Endothelial cell of umbilical vein (primary cell): ENCODE data around the gene PSD2. TPM values are rescaled to one million over a fixed set of nuclear protein-coding genes. Genes with fewer than 3 reads are reported as not detected.

Source experiments
- BruUV-seq: library from RNA; stranded (reverse); fragments of 400-500 nt; replicated peaks from 2 replicates; lab custom pipeline; 2021; lab: Mats Ljungman, UMichigan
- CTCF ChIA-PET: fragments of 300-600, 350-600 bp; sonication (Branson Sonifier 250); formaldehyde crosslinking; loops from one replicate; lab custom pipeline; 2021; ENCODE audit warnings: antibody characterized with exemption, inconsistent platforms; lab: Charles Lee
- POLR2A ChIA-PET: fragments of 300-600, 350-600 bp; sonication (Branson Sonifier 250); formaldehyde crosslinking; loops from one replicate; lab custom pipeline; 2021; ENCODE audit warnings: antibody characterized with exemption, inconsistent platforms; lab: Charles Lee
- DNase-seq: peaks from one replicate; pipeline ENCODE4 v3.0.0-alpha.2; 2011; ENCODE audit warnings: low read depth, low spot score
- FAIRE-seq: peaks from 2 replicates; lab custom pipeline; 2011; peaks lifted over from hg19 to GRCh38; lab: Jason Lieb, UNC
- H2AFZ ChIP-seq: 2 replicates; pipeline ENCODE4 v1.6.0; 2012; ENCODE audit warnings: low read depth, low read length, control low read depth, inconsistent platforms
- H3K27ac ChIP-seq: 2 replicates; pipeline ENCODE4 v1.5.1; 2011; ENCODE audit warnings: low read depth, mild to moderate bottlenecking, control low read depth, low read length, moderate library complexity; ENCODE audit not compliant: insufficient read depth
- H3K27me3 ChIP-seq, 2 experiments: 2 replicates each; pipeline versions ENCODE4 v1.6.0 to v1.6.1; 2011; ENCODE audit warnings: low read length in 2 of 2, mixed read lengths in 1 of 2; ENCODE audit not compliant: control insufficient read depth in 2 of 2, insufficient read depth in 2 of 2
- H3K36me3 ChIP-seq, 2 experiments: 2 replicates in 1 of 2; 3 replicates in 1 of 2; pipeline ENCODE4 v1.5.1; 2011; ENCODE audit warnings: low read length in 2 of 2, mild to moderate bottlenecking in 1 of 2, moderate library complexity in 1 of 2; ENCODE audit not compliant: control insufficient read depth in 2 of 2, insufficient read depth in 2 of 2; ENCODE audit errors: extremely low read depth in 1 of 2
- H3K4me1 ChIP-seq: 3 replicates; pipeline ENCODE4 v1.5.1; 2011; ENCODE audit warnings: mild to moderate bottlenecking, low read length; ENCODE audit not compliant: control insufficient read depth, insufficient read depth; ENCODE audit errors: extremely low read depth
- H3K4me2 ChIP-seq: 2 replicates; pipeline ENCODE4 v1.6.1; 2011; ENCODE audit warnings: low read length, control low read depth, mixed read lengths; ENCODE audit not compliant: insufficient read depth
- H3K4me3 ChIP-seq, 3 experiments: fragments of 200-600 bp in 1 of 3; sonication (generic), shearing (Covaris generic) in 1 of 3; replicated peaks in 1 of 3; 2 replicates each; pipeline ENCODE4 v1.5.1; 2011 to 2016; ENCODE audit warnings: control low read depth in 3 of 3, low read length in 3 of 3, mild to moderate bottlenecking in 2 of 3, inconsistent platforms in 1 of 3, low read depth in 1 of 3, moderate library complexity in 1 of 3; ENCODE audit not compliant: insufficient read depth in 1 of 3
- H3K79me2 ChIP-seq: 2 replicates; pipeline ENCODE4 v1.6.0; 2012; ENCODE audit warnings: low read length, inconsistent platforms; ENCODE audit not compliant: control insufficient read depth, insufficient read depth
- H3K9ac ChIP-seq: replicated peaks from 2 replicates; pipeline ENCODE3; 2011; ENCODE audit warnings: low read length, control low read depth; ENCODE audit not compliant: insufficient read depth; ENCODE audit errors: extremely low read depth
- H3K9me1 ChIP-seq: replicated peaks from 3 replicates; pipeline ENCODE4 v1.6.0; 2011; ENCODE audit warnings: mild to moderate bottlenecking, low read length; ENCODE audit not compliant: control insufficient read depth, insufficient read depth; ENCODE audit errors: extremely low read depth
- H3K9me3 ChIP-seq: replicated peaks from 2 replicates; pipeline ENCODE4 v1.5.1; 2012; ENCODE audit warnings: low read length, inconsistent platforms; ENCODE audit not compliant: control insufficient read depth, insufficient read depth
- H4K20me1 ChIP-seq: replicated peaks from 2 replicates; pipeline ENCODE3; 2011; ENCODE audit warnings: mild to moderate bottlenecking, low read length; ENCODE audit not compliant: control insufficient read depth, insufficient read depth; ENCODE audit errors: extremely low read depth
- CTCF ChIP-seq, 2 donors: IDR thresholded peaks; 1 replicate in 1 of 2; 2 replicates in 1 of 2; pipeline ENCODE4 v1.5.1; 2011; ENCODE audit warnings: low read length in 2 of 2, mild to moderate bottlenecking in 2 of 2, moderate library complexity in 2 of 2, control low read depth in 1 of 2, inconsistent platforms in 1 of 2, low read depth in 1 of 2; ENCODE audit not compliant: insufficient read depth in 1 of 2; ENCODE audit errors: extremely low read depth in 1 of 2
- GATA2 ChIP-seq: IDR thresholded peaks from 2 replicates; pipeline ENCODE4 v1.7.0; 2011; ENCODE audit warnings: low read depth, mild to moderate bottlenecking, moderate library complexity, mixed read lengths, low read length; ENCODE audit not compliant: insufficient read length, insufficient read depth
- dilution Hi-C: fragments of 300-500 bp; cut with MboI; formaldehyde crosslinking; loops from one replicate; pipeline ENCODE4 v1.15.0; 2019; ENCODE audit warnings: low sequenced_read_pairs; ENCODE audit not compliant: extremely low pct_ligation_motif_present
- intact Hi-C: fragments of 100-400 bp; cut with micrococcal nuclease; formaldehyde crosslinking; loops from one replicate; pipeline ENCODE4 v1.10.0; 2022
- polyA plus RNA-seq, 4 experiments: library from polyadenylated mRNA; depleted of rRNA in 3 of 4; stranded (reverse) in 3 of 4; unstranded in 1 of 4; fragments of >200 nt; gene quantifications; 2 replicates each; pipeline versions ENCODE4 v1.2.1 to v1.2.3, GENCODE V29; 2011 to 2012; ENCODE audit warnings: missing spikeins in 1 of 4
- total RNA-seq: library from RNA; stranded (reverse); gene quantifications from 2 replicates; pipeline ENCODE4 v1.2.3, GENCODE V29; 2021

Gene PSD2
- total and polyA plus RNA-seq, 2 donors (not counting 3 experiments of a cell fraction or from before 2014, with no cell fraction given), result not detected

GRCh38 chr5:139837711-139838380, 42.2 kb downstream of the PSD2 start:
- Histone ChIP-seq H3K9me1 (no peaks in the 10 kb centered on the region), H3K9me3 (no peaks in the 10 kb centered on the region), H3K4me3 (no peak overlapping the region), H3K79me2 (no peaks in the 10 kb centered on the region), H3K36me3 (no peaks in the 10 kb centered on the region), H4K20me1 (no peaks in the 10 kb centered on the region), H2AFZ (no peak overlapping the region), H3K9ac (no peak overlapping the region), H3K4me1 (no peaks in the 10 kb centered on the region), H3K4me2 (no peak overlapping the region), H3K27me3 (peaks cover 4 to 8% of the 10 kb centered on the region in 2 experiments), H3K27ac (no peak overlapping the region)
- no TSS peak for BruUV-seq
- POLR2A ChIA-PET, result no interaction called here
- FAIRE-seq, result no peak
- no peak for DNase-seq
- intact Hi-C loops, result no loop called here
- TF ChIP-seq GATA2 (no peak), CTCF (IDR thresholded peaks at IDR 0.05; ENCODE audit: extremely low read depth in 1 of 2, insufficient read depth in 1 of 2, low read depth in 1 of 2, low read length in 2 of 2) (no peak)
- dilution Hi-C loops, result no loop called here
- CTCF ChIA-PET, result interaction anchor here (0.7 to 3.8 kb wide), 5 partner anchors 23 to 131 kb away, joined by 3 to 16 read pairs (median 4); no protein-coding TSS in a partner anchor
